Measurements from ENCODE around the gene PCLO. TPM values are rescaled to one million over a fixed set of nuclear protein-coding genes. Genes with fewer than 3 reads are reported as not detected.

The PCLO gene
- total and polyA plus RNA-seq, 2 experiments from 2014 or later = 0.77 to 1.1 TPM

- no peaks in the 10 kb centered on the region for H3K36me3 ChIP-seq
- no peak for DNase-seq (ENCODE audit: low read depth in 1 of 2, low spot score in 1 of 2)
- H3K27ac ChIP-seq = no peak overlapping the region
- no peaks in the 10 kb centered on the region for H3K9me3 ChIP-seq (ENCODE audit: low read depth)
- no peaks in the 10 kb centered on the region for H3K4me1 ChIP-seq (ENCODE audit: low read depth)
- H3K27me3 ChIP-seq = no peaks in the 10 kb centered on the region
- H3K4me3 ChIP-seq = no peak overlapping the region
- TF ChIP-seq CTCF (IDR thresholded peaks at IDR 0.05; ENCODE audit: low read depth, low read length) = no peak
These were observed 28.1 kb upstream of the PCLO start for GRCh38 chr7:83190659-83191389.

GRCh38 chr7:83178796-83179195 is 16.1 kb upstream of the PCLO start:
- Histone ChIP-seq H3K9me3 (ENCODE audit: low read depth) (no peaks in the 10 kb centered on the region), H3K27ac (no peak overlapping the region), H3K27me3 (no peaks in the 10 kb centered on the region), H3K4me3 (no peak overlapping the region), H3K36me3 (no peaks in the 10 kb centered on the region), H3K4me1 (ENCODE audit: low read depth) (no peaks in the 10 kb centered on the region)
- no peak for TF ChIP-seq CTCF (IDR thresholded peaks at IDR 0.05; ENCODE audit: low read depth, low read length)
- peak in 1 of 2 donors; percentile 5 for DNase-seq (ENCODE audit: low read depth in 1 of 2, low spot score in 1 of 2)

- H3K36me3 ChIP-seq = no peaks in the 10 kb centered on the region
- peak in 1 of 2 donors; percentile 0 for DNase-seq (ENCODE audit: low read depth in 1 of 2, low spot score in 1 of 2)
- H3K9me3 ChIP-seq (ENCODE audit: low read depth) = no peaks in the 10 kb centered on the region
- no peak overlapping the region for H3K4me3 ChIP-seq
- no peaks in the 10 kb centered on the region for H3K4me1 ChIP-seq (ENCODE audit: low read depth)
- H3K27ac ChIP-seq = no peak overlapping the region
- no peak for TF ChIP-seq CTCF (IDR thresholded peaks at IDR 0.05; ENCODE audit: low read depth, low read length)
- H3K27me3 ChIP-seq = no peaks in the 10 kb centered on the region
These were observed 15.4 kb upstream of the PCLO start for GRCh38 chr7:83178066-83178465.

- no peak overlapping the region for H3K4me3 ChIP-seq
- DNase-seq (ENCODE audit: low read depth in 1 of 2, low spot score in 1 of 2) = no peak
- H3K27ac ChIP-seq = no peak overlapping the region
- no peaks in the 10 kb centered on the region for H3K9me3 ChIP-seq (ENCODE audit: low read depth)
- H3K27me3 ChIP-seq = no peaks in the 10 kb centered on the region
- TF ChIP-seq CTCF (IDR thresholded peaks at IDR 0.05; ENCODE audit: low read depth, low read length) = no peak
- no peaks in the 10 kb centered on the region for H3K36me3 ChIP-seq
- no peaks in the 10 kb centered on the region for H3K4me1 ChIP-seq (ENCODE audit: low read depth)
These were observed 11.0 kb upstream of the PCLO start for GRCh38 chr7:83173664-83174063.

GRCh38 chr7:83166781-83167180 is 4.1 kb upstream of the PCLO start:
- no peak overlapping the region for H3K27ac ChIP-seq
- H3K27me3 ChIP-seq = no peaks in the 10 kb centered on the region
- no peaks in the 10 kb centered on the region for H3K36me3 ChIP-seq
- H3K4me3 ChIP-seq = no peak overlapping the region
- no peak for DNase-seq (ENCODE audit: low read depth in 1 of 2, low spot score in 1 of 2)
- no peak for TF ChIP-seq CTCF (IDR thresholded peaks at IDR 0.05; ENCODE audit: low read depth, low read length)
- H3K9me3 ChIP-seq (ENCODE audit: low read depth) = no peaks in the 10 kb centered on the region
- no peaks in the 10 kb centered on the region for H3K4me1 ChIP-seq (ENCODE audit: low read depth)
